NOMO-1 treated with dmso at 0.1 percent for 144 hours (cell line): ENCODE results near the gene KCNJ10.
"Not testable (repeated sequence)": the region's sequence is repeated elsewhere in the genome, so short reads cannot be mapped to it uniquely, and the experiment has no call there.

Experiments used
- DNase-seq: peaks from one replicate; lab custom pipeline; 2025; ENCODE audit not compliant: unreplicated experiment; lab: John Stamatoyannopoulos, UW

Gene KCNJ10

DNA sequence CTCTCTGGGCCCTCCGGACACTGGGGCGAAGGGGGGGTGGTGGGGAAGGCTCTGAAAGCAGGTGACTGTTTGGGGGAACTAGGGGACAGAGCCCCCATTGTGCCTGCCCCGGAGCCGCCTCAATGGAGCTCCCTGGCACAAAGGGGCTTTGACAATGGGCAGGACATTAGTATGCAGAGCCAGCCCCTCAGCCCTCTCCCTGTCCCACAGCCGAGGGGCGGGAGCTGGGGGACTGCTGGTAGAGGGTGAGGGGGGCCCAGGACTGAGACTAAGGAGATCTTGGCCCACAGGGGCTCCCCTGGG, 7.8 kb downstream of the KCNJ10 start:
- DNase-seq = no peak

- DNase-seq = no peak
Measured at GRCh38 chr1:160061369-160062229, 8.4 kb downstream of the KCNJ10 start.

- no peak for DNase-seq
Measured at GRCh38 chr1:160058087-160058486, 11.9 kb downstream of the KCNJ10 start.

DNA sequence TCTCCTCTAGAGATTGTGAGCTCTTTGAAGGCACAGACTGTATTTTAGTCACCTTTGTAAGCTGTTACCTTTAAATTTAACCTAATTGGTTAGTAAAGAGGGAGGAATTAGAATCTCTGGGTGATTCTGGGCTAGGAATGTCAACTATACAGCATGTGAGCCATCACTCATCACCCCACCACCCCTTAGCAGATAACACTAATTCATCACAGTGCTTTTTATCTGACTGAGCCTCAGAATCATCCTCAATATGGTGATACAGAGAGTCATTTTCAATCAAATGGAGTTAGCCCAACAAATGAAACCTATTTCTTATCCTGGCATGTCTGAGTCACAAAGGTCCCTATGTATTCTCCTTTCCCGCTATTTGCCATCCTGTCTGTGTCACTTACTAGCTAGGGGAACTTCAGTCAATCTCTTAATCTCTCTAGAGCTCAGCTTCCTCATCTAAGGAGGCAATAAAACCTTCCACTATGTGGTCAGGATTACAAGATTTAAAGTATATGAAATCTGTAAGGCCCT, 13.3 kb downstream of the KCNJ10 start:
- no peak for DNase-seq

DNA sequence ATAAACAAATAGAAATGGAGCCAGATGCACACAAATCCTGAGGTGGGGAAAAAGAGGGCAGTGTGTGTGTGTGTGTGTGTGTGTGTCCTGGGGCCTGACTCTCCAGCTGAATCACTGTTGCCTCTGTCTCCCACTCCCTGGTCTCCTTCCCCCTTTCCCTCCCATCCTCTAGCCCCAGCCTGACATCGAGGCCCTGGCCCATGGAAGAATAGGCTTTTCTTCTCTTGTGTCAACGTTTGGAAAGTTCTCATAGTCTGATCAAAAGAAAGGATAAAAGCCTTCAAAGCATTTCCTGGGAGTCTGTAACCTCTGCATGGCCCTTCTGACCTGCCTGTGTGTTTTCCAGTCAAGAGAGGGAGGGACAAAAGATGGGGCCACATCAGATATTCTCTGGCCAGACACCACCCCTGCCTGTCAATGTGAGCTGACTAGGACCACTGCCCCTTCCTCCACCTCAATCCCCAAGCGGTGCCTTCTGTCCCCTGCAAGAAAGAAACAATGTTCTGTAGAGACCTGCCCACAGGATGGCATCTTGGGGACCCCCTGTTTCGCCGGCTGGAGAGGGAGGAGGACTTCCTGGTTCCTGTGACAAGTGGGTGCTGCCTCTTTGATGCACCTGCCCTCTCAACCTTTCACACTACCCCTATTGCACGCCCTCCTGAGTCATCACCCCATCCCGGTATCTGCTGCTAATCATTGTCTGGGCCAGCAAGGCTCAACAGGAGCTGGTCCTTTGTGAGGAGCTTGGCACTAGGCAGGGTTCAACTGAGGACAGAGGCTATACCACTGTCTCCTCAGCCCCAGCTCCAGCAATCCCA, 16.2 kb downstream of the KCNJ10 start:
- DNase-seq = no peak

DNA sequence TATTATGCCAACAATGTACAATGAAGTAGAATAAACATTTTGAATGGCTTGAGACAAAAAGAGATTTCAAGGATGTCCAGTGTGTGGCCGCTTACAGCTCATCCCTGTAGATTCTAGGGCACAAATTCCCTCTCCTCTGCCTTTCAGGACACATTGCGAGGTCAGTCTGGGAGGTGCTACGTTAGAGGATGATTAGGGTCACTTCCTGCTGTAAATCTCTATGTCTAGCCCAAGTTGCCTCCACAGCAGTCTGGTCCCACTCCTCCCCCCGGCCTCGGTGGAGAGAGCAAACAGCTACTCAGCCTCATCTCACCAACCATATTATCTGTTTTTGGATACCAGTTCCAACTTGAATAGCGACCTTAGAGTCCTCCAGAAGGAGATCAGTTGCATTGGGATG, 17.0 kb downstream of the KCNJ10 start:
- no peak for DNase-seq

- DNase-seq = no peak
Measured at GRCh38 chr1:160050619-160051018, 19.3 kb downstream of the KCNJ10 start.

- not testable (repeated sequence) for DNase-seq
Measured at GRCh38 chr1:160050182-160050581, 19.8 kb downstream of the KCNJ10 start.

GRCh38 chr1:160049101-160049500, 20.9 kb downstream of the KCNJ10 start:
- DNase-seq = no peak

- no peak for DNase-seq
Measured at GRCh38 chr1:160048335-160048734, 21.6 kb downstream of the KCNJ10 start.

DNA sequence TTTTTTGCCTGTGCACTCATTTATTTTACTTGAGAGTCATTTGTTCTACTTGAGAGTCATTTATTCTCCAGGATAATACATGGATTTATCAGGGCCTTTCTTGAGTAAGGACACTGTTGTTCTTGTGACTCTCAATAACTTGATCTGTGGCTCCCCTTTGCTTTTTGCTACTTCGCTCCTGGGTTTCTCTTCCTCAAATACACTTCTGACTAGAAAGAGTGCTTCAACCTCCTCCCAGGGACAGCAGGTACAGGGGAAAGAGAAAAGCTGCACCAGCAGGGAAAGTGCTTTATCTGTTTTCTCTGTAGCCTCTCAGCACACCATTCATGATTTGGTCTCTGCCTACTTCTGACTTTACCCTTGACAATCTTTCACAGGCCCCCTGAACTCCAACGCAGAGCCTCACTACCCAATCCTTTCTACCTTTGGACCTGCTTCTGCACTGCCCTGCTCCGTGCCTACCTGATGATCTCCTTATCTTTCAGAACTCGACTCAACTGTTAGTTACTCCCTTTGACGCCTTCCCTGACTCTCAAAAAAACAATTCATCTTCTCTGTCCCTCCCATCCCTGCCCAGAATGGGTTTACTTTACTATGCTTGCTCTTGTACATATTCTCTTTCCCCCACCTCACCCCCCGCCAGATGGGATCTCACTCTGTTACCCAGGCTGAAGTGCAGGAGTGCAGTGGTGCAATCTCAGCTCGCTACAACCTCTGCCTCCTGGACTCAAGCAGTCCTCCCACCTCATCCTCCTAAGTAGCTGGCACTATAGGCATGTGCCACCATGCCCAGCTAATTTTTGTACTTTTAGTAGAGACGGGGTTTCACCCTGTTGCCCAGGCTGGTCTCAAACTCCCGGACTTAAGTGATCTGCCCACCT, 22.6 kb downstream of the KCNJ10 start:
- DNase-seq = no peak

DNA sequence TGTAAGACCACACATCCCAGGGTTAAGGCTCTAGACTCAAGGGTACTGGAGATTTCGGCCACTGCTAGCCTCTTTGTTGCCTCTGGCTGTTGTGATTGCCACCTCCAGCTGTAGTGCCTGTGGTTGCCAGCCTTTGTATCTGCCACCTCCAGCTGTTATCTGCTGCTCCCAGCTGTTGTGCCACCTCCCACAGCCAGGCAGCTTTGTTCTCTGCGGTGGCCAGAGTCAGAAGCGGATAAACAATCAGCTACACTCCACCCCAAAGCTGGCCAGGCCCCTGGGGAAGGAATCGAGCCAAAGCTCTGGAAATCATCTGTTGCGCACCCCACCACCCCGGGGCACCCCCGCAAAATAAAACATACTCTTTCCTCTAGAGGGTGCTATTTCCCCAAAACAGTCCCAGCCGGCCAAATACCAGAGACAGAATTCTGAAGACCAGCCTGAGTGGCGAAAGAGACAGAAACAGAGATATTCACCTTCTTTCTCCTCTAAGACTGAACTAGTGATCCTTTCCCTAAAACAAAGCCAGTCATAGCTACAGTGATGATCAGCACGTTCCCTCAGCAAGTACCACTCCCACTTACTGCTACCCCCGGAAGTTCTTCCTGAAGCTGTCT, 23.4 kb downstream of the KCNJ10 start:
- DNase-seq = peak; percentile 20

GRCh38 chr1:160045653-160046052, 24.3 kb downstream of the KCNJ10 start:
- no peak for DNase-seq

- DNase-seq = no peak
Measured at GRCh38 chr1:160043543-160043942, 26.4 kb downstream of the KCNJ10 start.

DNA sequence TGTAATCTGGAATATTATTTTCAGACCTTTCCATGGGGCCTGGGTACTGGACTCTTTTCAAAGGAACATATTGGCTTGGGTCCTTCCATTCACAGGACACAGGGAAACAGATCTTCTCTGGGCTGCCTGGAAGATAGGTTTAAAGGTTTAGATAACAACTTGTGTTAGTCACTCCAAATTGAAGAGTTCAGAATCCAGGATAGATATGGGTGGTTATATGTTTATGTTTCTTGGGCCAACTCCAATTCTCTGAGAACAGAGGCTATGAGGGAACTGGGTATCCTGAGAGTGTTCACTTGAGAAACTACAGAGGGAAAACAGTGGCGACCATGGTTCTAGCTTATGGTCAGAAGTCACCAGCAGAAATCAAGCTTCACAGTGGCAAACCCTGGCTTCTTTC, 29.5 kb downstream of the KCNJ10 start:
- no peak for DNase-seq

GRCh38 chr1:160032165-160032820, 37.7 kb downstream of the KCNJ10 start:
- DNase-seq = no peak

DNA sequence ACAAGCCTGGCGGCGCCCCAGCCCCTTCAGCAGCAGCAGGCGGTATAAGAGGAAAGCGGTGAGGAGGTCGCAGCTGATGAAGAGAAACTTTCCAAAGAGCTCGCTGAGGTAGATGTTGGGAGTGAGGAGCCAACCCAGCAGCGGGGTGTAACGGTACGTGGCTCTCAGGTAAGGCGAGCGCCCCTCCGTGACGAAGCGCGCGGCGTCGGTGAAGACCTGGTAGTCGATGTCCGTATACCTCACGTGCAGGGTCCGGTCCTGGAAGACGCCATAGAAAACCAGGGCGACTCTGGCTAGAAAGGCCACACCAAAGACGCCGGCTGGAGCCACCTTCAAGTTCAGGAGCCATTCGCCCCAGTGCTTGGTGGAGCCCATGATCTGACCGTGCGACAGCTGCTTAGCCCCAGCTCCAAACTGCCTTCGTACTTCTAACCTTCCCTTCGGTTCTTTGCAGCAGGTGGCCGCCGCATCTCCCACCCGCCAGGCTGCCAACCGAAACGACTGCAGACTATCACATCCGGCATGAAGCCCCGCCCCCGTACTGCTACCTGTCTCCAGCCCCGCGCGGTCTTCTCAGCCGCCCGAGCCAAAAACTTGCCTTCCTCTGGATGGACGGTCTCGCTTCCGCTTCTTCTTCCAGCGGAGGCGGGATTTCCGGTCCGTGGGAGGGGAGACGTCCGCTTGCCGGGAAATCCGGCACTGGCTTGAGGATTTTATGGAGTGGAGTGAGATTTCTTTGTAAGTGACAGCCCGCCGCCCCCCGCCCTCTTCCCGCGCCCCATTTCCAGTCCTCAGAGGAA, 38.4 kb downstream of the KCNJ10 start, which contains the start of gene PIGM:
TSS of gene PIGM (minus strand) at position 626 of the 800 bp plus-strand sequence. CDS start at position 375, 251 bp downstream.
- DNase-seq = peak; percentile 94

DNA sequence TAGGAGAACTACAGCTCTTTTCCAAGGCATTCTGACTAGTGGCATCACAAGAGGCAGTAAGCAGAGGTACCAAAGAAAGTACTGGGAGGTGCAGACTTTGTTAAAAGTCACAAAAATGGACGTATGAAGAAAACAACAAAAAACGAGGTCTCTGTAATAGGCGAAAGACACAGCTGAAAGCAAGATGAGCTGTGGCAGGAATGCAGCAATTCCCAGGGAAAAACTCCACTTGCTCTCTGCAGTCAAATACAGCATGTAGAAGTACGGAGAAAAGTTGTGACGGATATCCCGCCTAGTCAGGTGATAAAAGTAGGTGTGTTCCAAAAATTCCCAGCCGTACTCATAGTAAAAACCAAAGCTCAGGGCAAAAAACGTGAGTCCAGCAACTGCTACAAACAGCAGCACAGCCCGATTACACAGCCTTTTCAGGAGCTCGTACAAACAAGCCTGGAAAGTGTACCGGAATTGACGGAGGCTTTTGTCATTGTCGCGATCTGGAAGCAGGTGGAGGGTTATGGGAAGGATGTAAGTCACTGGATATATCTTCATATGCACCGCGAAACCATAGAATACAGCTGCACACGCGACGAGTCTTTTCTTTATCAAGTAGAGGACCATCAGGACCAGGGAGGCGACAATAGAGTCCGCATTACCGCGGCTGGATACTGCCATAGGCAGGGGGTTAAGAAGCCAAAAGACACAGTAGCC, 39.1 kb downstream of the KCNJ10 start:
- no peak for DNase-seq

DNA sequence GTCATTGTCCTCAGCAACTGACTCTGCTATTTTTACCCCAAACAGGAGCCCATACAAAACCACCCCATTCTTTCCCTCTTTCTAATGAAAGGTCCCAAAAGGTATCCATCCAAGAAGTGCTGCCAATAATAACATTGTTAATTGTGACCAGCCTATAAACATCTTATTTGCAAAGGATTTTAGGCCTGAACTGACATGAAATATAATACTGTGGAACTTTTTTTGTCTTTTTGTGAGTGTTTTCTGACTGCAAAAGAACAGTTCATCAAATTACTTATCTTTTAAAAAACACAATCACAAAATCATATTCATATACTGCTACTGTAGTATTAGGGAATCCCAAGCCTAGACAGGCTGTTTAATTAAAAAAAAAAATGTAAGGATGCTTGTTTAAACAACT, 41.5 kb downstream of the KCNJ10 start:
- no peak for DNase-seq
